Activated B cell treated with CpG ODN at 0.5 μM for 24 hours (primary cell): ENCODE data around the gene PDE4B. TPM values are rescaled to one million over a fixed set of nuclear protein-coding genes. Genes with fewer than 3 reads are reported as not detected.
"Not testable (repeated sequence)": the region's sequence is repeated elsewhere in the genome, so short reads cannot be mapped to it uniquely, and the experiment has no call there.

Experiments used
- ATAC-seq: fragments of 200-7000 bp; cut with Tn5 transposase; one replicate; pipeline ENCODE4 v1.10.0; 2021; ENCODE audit warnings: low read depth, mild to moderate bottlenecking, moderate library complexity
- CTCF ChIA-PET: fragments of 350-600 bp; sonication (Branson Sonifier 250); formaldehyde crosslinking; loops from one replicate; lab custom pipeline; 2021; ENCODE audit warnings: antibody characterized with exemption; lab: Charles Lee
- POLR2A ChIA-PET: fragments of 350-600 bp; sonication (Branson Sonifier 250); formaldehyde crosslinking; loops from one replicate; lab custom pipeline; 2021; ENCODE audit warnings: antibody characterized with exemption; lab: Charles Lee
- DNase-seq: peaks from one replicate; pipeline ENCODE4 v3.0.0; 2022
- H3K27ac Mint-ChIP-seq: one replicate; pipeline ENCODE4 v1.8.0; 2020; ENCODE audit warnings: mixed read lengths
- H3K27me3 Mint-ChIP-seq: one replicate; pipeline ENCODE4 v1.8.0; 2021; ENCODE audit warnings: mixed read lengths
- H3K36me3 Mint-ChIP-seq: one replicate; pipeline ENCODE4 v1.8.0; 2021; ENCODE audit warnings: low read depth, mixed read lengths
- H3K4me1 Mint-ChIP-seq: one replicate; pipeline ENCODE4 v1.8.0; 2021; ENCODE audit warnings: mixed read lengths
- H3K4me3 Mint-ChIP-seq: one replicate; pipeline ENCODE4 v1.8.0; 2020; ENCODE audit warnings: mild to moderate bottlenecking, mixed read lengths
- H3K9me3 Mint-ChIP-seq: one replicate; pipeline ENCODE4 v1.8.0; 2020; ENCODE audit warnings: mixed read lengths
- CTCF ChIP-seq: fragments of 200-600 bp; IDR thresholded peaks from one replicate; pipeline ENCODE4 v1.8.0; 2022; ENCODE audit warnings: antibody characterized with exemption, mild to moderate bottlenecking
- intact Hi-C: fragments of 100-400 bp; cut with micrococcal nuclease; formaldehyde crosslinking; loops from one replicate; pipeline ENCODE4 v1.15.1; 2024
- total RNA-seq: library from RNA; stranded (reverse); gene quantifications from 2 replicates; pipeline ENCODE4 v1.2.3, GENCODE V29; 2022

Gene PDE4B
- total RNA-seq, 1 donor from 2014 or later = 84.1 TPM

GRCh38 chr1:65995928-65996327, 203.2 kb downstream of the PDE4B start:
- CTCF ChIA-PET = no interaction called here
- ATAC-seq (no peak), DNase-seq (no peak)
- Mint-ChIP-seq H3K27ac (no peak overlapping the region), H3K4me3 (no peak overlapping the region), H3K4me1 (no peaks in the 10 kb centered on the region), H3K9me3 (no peaks in the 10 kb centered on the region), H3K36me3 (no peaks in the 10 kb centered on the region), H3K27me3 (peaks cover 3% of the 10 kb centered on the region)
- intact Hi-C loops = no loop called here
- TF ChIP-seq CTCF = no peak
- POLR2A ChIA-PET = no interaction called here

GRCh38 chr1:65997693-65998092, 205.0 kb downstream of the PDE4B start:
- no peaks in the 10 kb centered on the region for H3K36me3 Mint-ChIP-seq
- DNase-seq (no peak), ATAC-seq (no peak)
- TF ChIP-seq CTCF = no peak
- H3K4me1 Mint-ChIP-seq = no peaks in the 10 kb centered on the region
- no peaks in the 10 kb centered on the region for H3K9me3 Mint-ChIP-seq
- H3K27me3 Mint-ChIP-seq = peaks cover 3% of the 10 kb centered on the region
- CTCF ChIA-PET = no interaction called here
- H3K27ac Mint-ChIP-seq = no peak overlapping the region
- intact Hi-C loops = no loop called here
- no peak overlapping the region for H3K4me3 Mint-ChIP-seq
- POLR2A ChIA-PET = no interaction called here

GRCh38 chr1:65998763-65999583, 206.3 kb downstream of the PDE4B start:
- intact Hi-C loops = no loop called here
- ChIA-PET POLR2A (interaction anchor here (0.7 kb wide), 1 partner anchor 788 kb away, joined by 3 read pairs; no protein-coding TSS in a partner anchor), CTCF (no interaction called here)
- ATAC-seq (no peak), DNase-seq (no peak)
- Mint-ChIP-seq H3K9me3 (no peaks in the 10 kb centered on the region), H3K36me3 (no peaks in the 10 kb centered on the region), H3K4me1 (no peaks in the 10 kb centered on the region), H3K27me3 (peaks cover 6% of the 10 kb centered on the region), H3K4me3 (no peak overlapping the region), H3K27ac (no peak overlapping the region)
- TF ChIP-seq CTCF = no peak

GRCh38 chr1:66000033-66000637, 207.4 kb downstream of the PDE4B start:
- no peaks in the 10 kb centered on the region for H3K4me1 Mint-ChIP-seq
- intact Hi-C loops = no loop called here
- CTCF ChIA-PET = no interaction called here
- no peaks in the 10 kb centered on the region for H3K36me3 Mint-ChIP-seq
- H3K9me3 Mint-ChIP-seq = no peaks in the 10 kb centered on the region
- POLR2A ChIA-PET = interaction anchor here (0.6 kb wide), 1 partner anchor 831 kb away, joined by 4 read pairs; no protein-coding TSS in a partner anchor
- peaks cover 6% of the 10 kb centered on the region for H3K27me3 Mint-ChIP-seq
- no peak for TF ChIP-seq CTCF
- DNase-seq (no peak), ATAC-seq (no peak)
- no peak overlapping the region for H3K27ac Mint-ChIP-seq
- H3K4me3 Mint-ChIP-seq = no peak overlapping the region

- ATAC-seq (no peak), DNase-seq (no peak)
- Mint-ChIP-seq H3K27me3 (peaks cover 3% of the 10 kb centered on the region), H3K4me1 (no peaks in the 10 kb centered on the region), H3K9me3 (no peaks in the 10 kb centered on the region), H3K4me3 (no peak overlapping the region), H3K27ac (no peak overlapping the region), H3K36me3 (no peaks in the 10 kb centered on the region)
- intact Hi-C loops = no loop called here
- TF ChIP-seq CTCF = no peak
- CTCF ChIA-PET = no interaction called here
- POLR2A ChIA-PET = no interaction called here
Measured at GRCh38 chr1:66003690-66004089, 211.0 kb downstream of the PDE4B start.

GRCh38 chr1:66006534-66006933, 213.8 kb downstream of the PDE4B start:
- CTCF ChIA-PET, H3K9me3 Mint-ChIP-seq, DNase-seq, H3K36me3 Mint-ChIP-seq, H3K27ac Mint-ChIP-seq, H3K4me3 Mint-ChIP-seq, intact Hi-C loops, H3K4me1 Mint-ChIP-seq, H3K27me3 Mint-ChIP-seq, POLR2A ChIA-PET, ATAC-seq: not testable (repeated sequence)
